ENCODE results near the gene TMC5.

DNA sequence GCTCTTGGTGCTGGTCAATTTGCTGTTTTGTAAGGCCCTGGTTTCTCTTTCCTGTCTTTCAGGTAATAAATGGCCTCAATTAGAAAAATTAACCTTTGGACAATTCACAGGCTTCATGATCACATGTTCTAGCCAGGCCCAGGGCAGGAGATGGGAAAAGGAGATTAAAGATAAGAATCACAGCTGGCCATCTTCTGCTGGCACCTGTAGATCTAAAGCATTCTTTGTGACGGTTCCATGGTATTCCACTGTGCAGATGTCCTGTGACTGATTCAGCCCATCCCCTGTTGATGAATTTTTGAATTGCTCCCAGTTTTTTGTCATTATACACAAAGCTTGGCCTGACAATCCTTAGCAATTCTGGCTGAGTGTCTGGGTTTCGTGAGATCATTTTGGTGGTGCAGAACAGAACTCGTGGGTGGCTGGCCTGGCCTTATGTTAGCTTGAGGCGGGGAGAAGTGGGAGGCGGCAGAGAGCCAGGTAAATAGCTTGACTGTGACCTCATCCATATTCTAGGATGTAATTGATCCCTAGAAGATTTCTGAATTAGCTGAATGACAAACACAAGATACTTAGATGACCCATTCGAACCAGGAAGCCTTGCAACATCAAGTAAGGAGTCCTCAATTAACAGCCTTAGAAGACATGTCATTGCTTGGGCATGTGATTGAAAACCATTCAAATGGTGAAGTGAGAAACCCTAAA is 14.1 kb downstream of the TMC5 start:
- TF ChIP-seq POLR2A (IDR thresholded peaks at IDR 0.05): no peak
- TF ChIP-seq, protein P1, sequence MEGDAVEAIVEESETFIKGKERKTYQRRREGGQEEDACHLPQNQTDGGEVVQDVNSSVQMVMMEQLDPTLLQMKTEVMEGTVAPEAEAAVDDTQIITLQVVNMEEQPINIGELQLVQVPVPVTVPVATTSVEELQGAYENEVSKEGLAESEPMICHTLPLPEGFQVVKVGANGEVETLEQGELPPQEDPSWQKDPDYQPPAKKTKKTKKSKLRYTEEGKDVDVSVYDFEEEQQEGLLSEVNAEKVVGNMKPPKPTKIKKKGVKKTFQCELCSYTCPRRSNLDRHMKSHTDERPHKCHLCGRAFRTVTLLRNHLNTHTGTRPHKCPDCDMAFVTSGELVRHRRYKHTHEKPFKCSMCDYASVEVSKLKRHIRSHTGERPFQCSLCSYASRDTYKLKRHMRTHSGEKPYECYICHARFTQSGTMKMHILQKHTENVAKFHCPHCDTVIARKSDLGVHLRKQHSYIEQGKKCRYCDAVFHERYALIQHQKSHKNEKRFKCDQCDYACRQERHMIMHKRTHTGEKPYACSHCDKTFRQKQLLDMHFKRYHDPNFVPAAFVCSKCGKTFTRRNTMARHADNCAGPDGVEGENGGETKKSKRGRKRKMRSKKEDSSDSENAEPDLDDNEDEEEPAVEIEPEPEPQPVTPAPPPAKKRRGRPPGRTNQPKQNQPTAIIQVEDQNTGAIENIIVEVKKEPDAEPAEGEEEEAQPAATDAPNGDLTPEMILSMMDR (IDR thresholded peaks at IDR 0.05 in 4 of 5, conservative IDR thresholded peaks at IDR 0.05 in 1 of 5): no peak

Data from gastrocnemius medialis (tissue), 4 donors.